PC-3 (cell line): ENCODE measurements around the gene FAM228B. TPM values are rescaled to one million over a fixed set of nuclear protein-coding genes. Genes with fewer than 3 reads are reported as not detected.

Source experiments
- ATAC-seq: fragments of 200-7000 bp; cut with Tn5 transposase; 2 replicates; pipeline ENCODE4 v1.9.1; 2020; ENCODE audit warnings: mild to moderate bottlenecking, moderate library complexity
- BruUV-seq: library from RNA; stranded (reverse); fragments of 400-500 nt; replicated peaks from 2 replicates; lab custom pipeline; 2021; lab: Mats Ljungman, UMichigan
- CTCF ChIA-PET: fragments of 300-600 bp; sonication (Branson Sonifier 250); formaldehyde crosslinking; loops from one replicate; lab custom pipeline; 2022; ENCODE audit warnings: antibody characterized with exemption; lab: Charles Lee
- POLR2A ChIA-PET: fragments of 300-600 bp; sonication (Branson Sonifier 250); formaldehyde crosslinking; loops from one replicate; lab custom pipeline; 2022; ENCODE audit warnings: antibody characterized with exemption; ENCODE audit not compliant: unreplicated experiment; lab: Charles Lee
- DNase-seq: peaks from one replicate; pipeline ENCODE4 v3.0.0-alpha.2; 2015
- H2AFZ ChIP-seq: fragments of 300-600 bp; sonication (generic); 2 replicates; pipeline ENCODE4 v1.6.0; 2016; ENCODE audit warnings: antibody characterized with exemption, low read length
- H3F3A ChIP-seq: fragments of 300-600 bp; sonication (generic); one replicate; pipeline ENCODE4 v1.6.0; 2017; ENCODE audit warnings: antibody characterized with exemption, low read length, control low read depth, mild to moderate bottlenecking; ENCODE audit not compliant: unreplicated experiment
- H3K27ac ChIP-seq: fragments of 300-600 bp; sonication (generic); 2 replicates; pipeline ENCODE4 v1.5.1; 2016; ENCODE audit warnings: mild to moderate bottlenecking, low read length
- H3K27me3 ChIP-seq: fragments of 300-600 bp; sonication (generic); 2 replicates; pipeline ENCODE4 v1.6.1; 2016; ENCODE audit warnings: low read length, mixed read lengths
- H3K36me3 ChIP-seq: fragments of 300-600 bp; sonication (generic); 2 replicates; pipeline ENCODE4 v1.6.1; 2016; ENCODE audit warnings: low read depth, mixed run types, low read length, mixed read lengths
- H3K4me1 ChIP-seq: fragments of 300-600 bp; sonication (generic); 2 replicates; pipeline ENCODE4 v1.5.1; 2016; ENCODE audit warnings: low read length; ENCODE audit not compliant: insufficient read depth
- H3K4me2 ChIP-seq: fragments of 300-600 bp; sonication (generic); 2 replicates; pipeline ENCODE4 v1.6.0; 2016; ENCODE audit warnings: low read length
- H3K4me3 ChIP-seq: fragments of 300-600 bp; sonication (generic); 2 replicates; pipeline ENCODE4 v1.5.1; 2016; ENCODE audit warnings: mild to moderate bottlenecking, low read length, mixed read lengths
- H3K79me2 ChIP-seq: fragments of 300-600 bp; sonication (generic); 2 replicates; pipeline ENCODE4 v1.6.1; 2017; ENCODE audit warnings: low read length, mixed read lengths
- H3K9ac ChIP-seq: fragments of 300-600 bp; sonication (generic); 2 replicates; pipeline ENCODE4 v1.6.0; 2016; ENCODE audit warnings: mild to moderate bottlenecking, low read length
- H3K9me2 ChIP-seq: fragments of 300-600 bp; sonication (generic); replicated peaks from 2 replicates; pipeline ENCODE4 v1.6.1; 2016; ENCODE audit warnings: mixed run types, low read length, mixed read lengths
- H3K9me3 ChIP-seq: fragments of 300-600 bp; sonication (generic); 2 replicates; pipeline ENCODE4 v1.6.1; 2016; ENCODE audit warnings: low read length, mixed read lengths
- H4K20me1 ChIP-seq: fragments of 300-600 bp; sonication (generic); 2 replicates; pipeline ENCODE4 v1.6.1; 2016; ENCODE audit warnings: low read length, mixed read lengths
- CTCF ChIP-seq: fragments of 300-600 bp; sonication (generic); conservative IDR thresholded peaks from 2 replicates; pipeline ENCODE4 v1.5.1; 2017; ENCODE audit warnings: antibody characterized with exemption, low read depth, mild to moderate bottlenecking, low read length
- EZH2 ChIP-seq: fragments of 300-600 bp; sonication (generic); IDR thresholded peaks from one replicate; pipeline ENCODE4 v1.6.1; 2017; ENCODE audit warnings: antibody characterized with exemption, mild to moderate bottlenecking, low read length; ENCODE audit not compliant: unreplicated experiment
- EZH2phosphoT487 ChIP-seq: fragments of 300-600 bp; sonication (generic); IDR thresholded peaks from 2 replicates; pipeline ENCODE4 v1.6.1; 2018; ENCODE audit warnings: mild to moderate bottlenecking, antibody characterized with exemption, low read length, borderline replicate concordance
- intact Hi-C: fragments of 100-400 bp; cut with micrococcal nuclease; formaldehyde crosslinking; loops from 2 replicates; pipeline ENCODE4 v1.9.0; 2023
- total RNA-seq: library from RNA; depleted of rRNA; stranded (reverse); fragments of >200 nt; gene quantifications from 2 replicates; pipeline ENCODE4 v1.2.3, GENCODE V29; 2014

The FAM228B gene
- total RNA-seq, 1 experiment from 2014 or later, result 4.5 TPM

GRCh38 chr2:24111407-24111901 is 11.8 kb upstream of the FAM228B start:
- DNase-seq, result peak; percentile 63
- CTCF ChIA-PET, result interaction anchor here (0.6 kb wide), 1 partner anchor 282 kb away, joined by 3 read pairs; no protein-coding TSS in a partner anchor
- POLR2A ChIA-PET, result interaction anchor here (0.6 kb wide), 1 partner anchor 789 kb away, joined by 7 read pairs; no protein-coding TSS in a partner anchor
- H3K27ac ChIP-seq, result no peak overlapping the region
- H3K4me1 ChIP-seq, result peaks cover 11% of the 10 kb centered on the region
- no peaks in the 10 kb centered on the region for H3K9me2 ChIP-seq
- no peaks in the 10 kb centered on the region for H3F3A ChIP-seq
- H3K4me2 ChIP-seq, result peak overlapping the region; percentile 10; the same call in 1 of the 2 replicates
- no peak overlapping the region for H3K9ac ChIP-seq
- no peaks in the 10 kb centered on the region for H3K9me3 ChIP-seq
- no peaks in the 10 kb centered on the region for H3K36me3 ChIP-seq
- peak; percentile 53 for ATAC-seq
- H3K27me3 ChIP-seq, result no peaks in the 10 kb centered on the region
- H4K20me1 ChIP-seq, result no peaks in the 10 kb centered on the region
- BruUV-seq, result no TSS peak
- no peaks in the 10 kb centered on the region for H3K79me2 ChIP-seq
- intact Hi-C loops, result no loop called here
- no peak for TF ChIP-seq EZH2
- no peak for TF ChIP-seq CTCF
- no peak for TF ChIP-seq EZH2phosphoT487
- no peak overlapping the region for H3K4me3 ChIP-seq
- H2AFZ ChIP-seq, result 0 out of 2 replicates have a peak overlapping the region, but pooled peaks have one; percentile 16

GRCh38 chr2:24115057-24115456 is 8.2 kb upstream of the FAM228B start:
- no peak overlapping the region for H3K4me3 ChIP-seq
- H3K9ac ChIP-seq, result no peak overlapping the region
- H2AFZ ChIP-seq, result no peak overlapping the region
- no peak overlapping the region for H3K4me2 ChIP-seq
- no peaks in the 10 kb centered on the region for H3K9me2 ChIP-seq
- BruUV-seq, result no TSS peak
- CTCF ChIA-PET, result no interaction called here
- H3F3A ChIP-seq, result no peaks in the 10 kb centered on the region
- no peak for ATAC-seq
- POLR2A ChIA-PET, result no interaction called here
- H3K27ac ChIP-seq, result no peak overlapping the region
- DNase-seq, result no peak
- H3K36me3 ChIP-seq, result no peaks in the 10 kb centered on the region
- H3K79me2 ChIP-seq, result no peaks in the 10 kb centered on the region
- H3K9me3 ChIP-seq, result no peaks in the 10 kb centered on the region
- no peaks in the 10 kb centered on the region for H4K20me1 ChIP-seq
- no peaks in the 10 kb centered on the region for H3K27me3 ChIP-seq
- peaks cover 18% of the 10 kb centered on the region for H3K4me1 ChIP-seq
- TF ChIP-seq EZH2 (no peak), CTCF (no peak), EZH2phosphoT487 (no peak)
- intact Hi-C loops, result no loop called here

GRCh38 chr2:24117902-24118301 is 5.4 kb upstream of the FAM228B start:
- intact Hi-C loops, result no loop called here
- H3K4me2 ChIP-seq, result no peak overlapping the region
- ChIA-PET POLR2A (no interaction called here), CTCF (no interaction called here)
- no peaks in the 10 kb centered on the region for H3K36me3 ChIP-seq
- no peak overlapping the region for H3K4me3 ChIP-seq
- no peaks in the 10 kb centered on the region for H3K9me2 ChIP-seq
- 0 out of 2 replicates have a peak, but pooled peaks cover 4% of the 10 kb centered on the region for H3K79me2 ChIP-seq
- no peak overlapping the region for H3K27ac ChIP-seq
- ATAC-seq, result no peak
- H3F3A ChIP-seq, result no peaks in the 10 kb centered on the region
- BruUV-seq, result no TSS peak
- H2AFZ ChIP-seq, result no peak overlapping the region
- peaks cover 12% of the 10 kb centered on the region; the same call in 1 of the 2 replicates for H3K4me1 ChIP-seq
- TF ChIP-seq EZH2 (no peak), EZH2phosphoT487 (no peak), CTCF (no peak)
- H3K27me3 ChIP-seq, result no peaks in the 10 kb centered on the region
- no peaks in the 10 kb centered on the region for H3K9me3 ChIP-seq
- no peaks in the 10 kb centered on the region for H4K20me1 ChIP-seq
- DNase-seq, result no peak
- no peak overlapping the region for H3K9ac ChIP-seq
